ENCODE measurements around the gene OPA1.

Gene OPA1

GRCh38 chr3:193686665-193687483 lies 93.9 kb downstream of the OPA1 start:
- Histone ChIP-seq H3K27me3 (ENCODE audit: control insufficient read depth, insufficient read depth, low read length) (no peaks in the 10 kb centered on the region), H3K4me3 (ENCODE audit: low read depth, low read length) (no peak overlapping the region), H3K36me3 (ENCODE audit: control insufficient read depth, insufficient read depth, low read length) (no peaks in the 10 kb centered on the region), H3K9me3 (ENCODE audit: control insufficient read depth, insufficient read depth, low read length) (no peaks in the 10 kb centered on the region), H3K4me1 (ENCODE audit: control insufficient read depth, insufficient read depth, low read length) (no peaks in the 10 kb centered on the region), H3K9ac (ENCODE audit: low read depth, low read length) (no peak overlapping the region)

GRCh38 chr3:193688834-193689714 lies 96.1 kb downstream of the OPA1 start:
- Histone ChIP-seq H3K9ac (ENCODE audit: low read depth, low read length) (no peak overlapping the region), H3K4me3 (ENCODE audit: low read depth, low read length) (no peak overlapping the region), H3K27me3 (ENCODE audit: control insufficient read depth, insufficient read depth, low read length) (no peaks in the 10 kb centered on the region), H3K36me3 (ENCODE audit: control insufficient read depth, insufficient read depth, low read length) (peaks cover 3% of the 10 kb centered on the region), H3K9me3 (ENCODE audit: control insufficient read depth, insufficient read depth, low read length) (no peaks in the 10 kb centered on the region), H3K4me1 (ENCODE audit: control insufficient read depth, insufficient read depth, low read length) (no peaks in the 10 kb centered on the region)

GRCh38 chr3:193693774-193694173 lies 100.8 kb downstream of the OPA1 start:
- Histone ChIP-seq H3K36me3 (ENCODE audit: control insufficient read depth, insufficient read depth, low read length) (peaks cover 3% of the 10 kb centered on the region), H3K9ac (ENCODE audit: low read depth, low read length) (no peak overlapping the region), H3K9me3 (ENCODE audit: control insufficient read depth, insufficient read depth, low read length) (no peaks in the 10 kb centered on the region)

GRCh38 chr3:193701953-193702635 lies 109.1 kb downstream of the OPA1 start:
- no peak overlapping the region for H3K4me3 ChIP-seq (ENCODE audit: low read depth, low read length)
- peaks cover 6% of the 10 kb centered on the region for H3K4me1 ChIP-seq (ENCODE audit: control insufficient read depth, insufficient read depth, low read length)
- H3K9me3 ChIP-seq (ENCODE audit: control insufficient read depth, insufficient read depth, low read length) = no peaks in the 10 kb centered on the region
- no peaks in the 10 kb centered on the region for H3K27me3 ChIP-seq (ENCODE audit: control insufficient read depth, insufficient read depth, low read length)
- H3K36me3 ChIP-seq (ENCODE audit: control insufficient read depth, insufficient read depth, low read length) = no peaks in the 10 kb centered on the region
- no peak overlapping the region for H3K9ac ChIP-seq (ENCODE audit: low read depth, low read length)

More at GRCh38 chr3:193693774-193694173, 100.8 kb downstream of the OPA1 start:
- Histone ChIP-seq H3K4me1 (ENCODE audit: control insufficient read depth, insufficient read depth, low read length) (no peaks in the 10 kb centered on the region), H3K27me3 (ENCODE audit: control insufficient read depth, insufficient read depth, low read length) (no peaks in the 10 kb centered on the region), H3K4me3 (ENCODE audit: low read depth, low read length) (no peak overlapping the region)

- Histone ChIP-seq H3K4me3 (ENCODE audit: low read depth, low read length) (no peak overlapping the region), H3K4me1 (ENCODE audit: control insufficient read depth, insufficient read depth, low read length) (peaks cover 6% of the 10 kb centered on the region), H3K9me3 (ENCODE audit: control insufficient read depth, insufficient read depth, low read length) (no peaks in the 10 kb centered on the region), H3K9ac (ENCODE audit: low read depth, low read length) (no peak overlapping the region), H3K36me3 (ENCODE audit: control insufficient read depth, insufficient read depth, low read length) (no peaks in the 10 kb centered on the region), H3K27me3 (ENCODE audit: control insufficient read depth, insufficient read depth, low read length) (no peaks in the 10 kb centered on the region)
Measured at GRCh38 chr3:193702967-193703366, 110.0 kb downstream of the OPA1 start.

GRCh38 chr3:193704431-193704830 lies 111.4 kb downstream of the OPA1 start:
- Histone ChIP-seq H3K4me3 (ENCODE audit: low read depth, low read length) (no peak overlapping the region), H3K36me3 (ENCODE audit: control insufficient read depth, insufficient read depth, low read length) (no peaks in the 10 kb centered on the region), H3K9me3 (ENCODE audit: control insufficient read depth, insufficient read depth, low read length) (no peaks in the 10 kb centered on the region), H3K27me3 (ENCODE audit: control insufficient read depth, insufficient read depth, low read length) (no peaks in the 10 kb centered on the region), H3K4me1 (ENCODE audit: control insufficient read depth, insufficient read depth, low read length) (peaks cover 6% of the 10 kb centered on the region), H3K9ac (ENCODE audit: low read depth, low read length) (no peak overlapping the region)

GRCh38 chr3:193708270-193708669 lies 115.3 kb downstream of the OPA1 start:
- no peaks in the 10 kb centered on the region for H3K27me3 ChIP-seq (ENCODE audit: control insufficient read depth, insufficient read depth, low read length)
- no peaks in the 10 kb centered on the region for H3K36me3 ChIP-seq (ENCODE audit: control insufficient read depth, insufficient read depth, low read length)
- H3K9me3 ChIP-seq (ENCODE audit: control insufficient read depth, insufficient read depth, low read length) = peaks cover 2% of the 10 kb centered on the region
- H3K4me3 ChIP-seq (ENCODE audit: low read depth, low read length) = no peak overlapping the region
- peaks cover 3% of the 10 kb centered on the region for H3K4me1 ChIP-seq (ENCODE audit: control insufficient read depth, insufficient read depth, low read length)
- H3K9ac ChIP-seq (ENCODE audit: low read depth, low read length) = no peak overlapping the region

GRCh38 chr3:193710286-193711165 lies 117.5 kb downstream of the OPA1 start:
- Histone ChIP-seq H3K4me1 (ENCODE audit: control insufficient read depth, insufficient read depth, low read length) (peaks cover 3% of the 10 kb centered on the region), H3K9ac (ENCODE audit: low read depth, low read length) (no peak overlapping the region), H3K9me3 (ENCODE audit: control insufficient read depth, insufficient read depth, low read length) (peaks cover 19% of the 10 kb centered on the region), H3K4me3 (ENCODE audit: low read depth, low read length) (no peak overlapping the region), H3K27me3 (ENCODE audit: control insufficient read depth, insufficient read depth, low read length) (no peaks in the 10 kb centered on the region), H3K36me3 (ENCODE audit: control insufficient read depth, insufficient read depth, low read length) (peaks cover 2% of the 10 kb centered on the region)

GRCh38 chr3:193711166-193711485 lies 118.1 kb downstream of the OPA1 start:
- H3K9me3 ChIP-seq (ENCODE audit: control insufficient read depth, insufficient read depth, low read length) = peaks cover 19% of the 10 kb centered on the region
- H3K36me3 ChIP-seq (ENCODE audit: control insufficient read depth, insufficient read depth, low read length) = peaks cover 2% of the 10 kb centered on the region
- H3K27me3 ChIP-seq (ENCODE audit: control insufficient read depth, insufficient read depth, low read length) = no peaks in the 10 kb centered on the region
- H3K4me3 ChIP-seq (ENCODE audit: low read depth, low read length) = no peak overlapping the region
- no peak overlapping the region for H3K9ac ChIP-seq (ENCODE audit: low read depth, low read length)
- peaks cover 3% of the 10 kb centered on the region for H3K4me1 ChIP-seq (ENCODE audit: control insufficient read depth, insufficient read depth, low read length)

- H3K9me3 ChIP-seq (ENCODE audit: control insufficient read depth, insufficient read depth, low read length) = peaks cover 19% of the 10 kb centered on the region
- H3K36me3 ChIP-seq (ENCODE audit: control insufficient read depth, insufficient read depth, low read length) = peaks cover 2% of the 10 kb centered on the region
- peaks cover 3% of the 10 kb centered on the region for H3K4me1 ChIP-seq (ENCODE audit: control insufficient read depth, insufficient read depth, low read length)
- H3K9ac ChIP-seq (ENCODE audit: low read depth, low read length) = no peak overlapping the region
- H3K4me3 ChIP-seq (ENCODE audit: low read depth, low read length) = no peak overlapping the region
- no peaks in the 10 kb centered on the region for H3K27me3 ChIP-seq (ENCODE audit: control insufficient read depth, insufficient read depth, low read length)
Measured at GRCh38 chr3:193711523-193711963, 118.5 kb downstream of the OPA1 start.
